ENCODE results near the gene RGS7.

DNA sequence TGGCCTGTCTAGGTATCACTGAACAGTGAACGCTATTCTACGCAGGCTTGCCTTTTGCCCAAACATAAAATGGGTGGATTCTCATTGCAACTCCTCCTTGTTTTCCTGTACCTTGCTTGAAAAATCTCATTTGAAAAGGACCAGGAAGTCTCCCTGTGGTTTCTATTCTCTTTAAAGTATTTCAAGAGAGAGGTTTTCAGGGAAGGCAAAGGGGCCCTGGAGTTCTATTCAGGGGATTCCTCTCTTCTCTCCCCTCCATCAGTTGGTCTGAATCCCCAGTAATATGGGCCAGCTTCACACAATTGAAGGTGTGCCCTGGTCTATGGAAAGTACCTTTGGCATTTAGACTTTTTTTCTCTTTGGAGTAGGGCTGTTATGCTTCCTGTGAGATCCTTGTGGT, 311.3 kb downstream of the RGS7 start:
- TF ChIP-seq, protein P1, sequence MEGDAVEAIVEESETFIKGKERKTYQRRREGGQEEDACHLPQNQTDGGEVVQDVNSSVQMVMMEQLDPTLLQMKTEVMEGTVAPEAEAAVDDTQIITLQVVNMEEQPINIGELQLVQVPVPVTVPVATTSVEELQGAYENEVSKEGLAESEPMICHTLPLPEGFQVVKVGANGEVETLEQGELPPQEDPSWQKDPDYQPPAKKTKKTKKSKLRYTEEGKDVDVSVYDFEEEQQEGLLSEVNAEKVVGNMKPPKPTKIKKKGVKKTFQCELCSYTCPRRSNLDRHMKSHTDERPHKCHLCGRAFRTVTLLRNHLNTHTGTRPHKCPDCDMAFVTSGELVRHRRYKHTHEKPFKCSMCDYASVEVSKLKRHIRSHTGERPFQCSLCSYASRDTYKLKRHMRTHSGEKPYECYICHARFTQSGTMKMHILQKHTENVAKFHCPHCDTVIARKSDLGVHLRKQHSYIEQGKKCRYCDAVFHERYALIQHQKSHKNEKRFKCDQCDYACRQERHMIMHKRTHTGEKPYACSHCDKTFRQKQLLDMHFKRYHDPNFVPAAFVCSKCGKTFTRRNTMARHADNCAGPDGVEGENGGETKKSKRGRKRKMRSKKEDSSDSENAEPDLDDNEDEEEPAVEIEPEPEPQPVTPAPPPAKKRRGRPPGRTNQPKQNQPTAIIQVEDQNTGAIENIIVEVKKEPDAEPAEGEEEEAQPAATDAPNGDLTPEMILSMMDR (IDR thresholded peaks at IDR 0.05), result no peak
- no peak for TF ChIP-seq POLR2A (IDR thresholded peaks at IDR 0.05)

Measured in thyroid gland (tissue), 4 donors.